WERI-Rb-1 (cell line): Measurements from ENCODE around the gene CHIA.

Experiments used
- DNase-seq: peaks from one replicate; pipeline ENCODE4 v3.0.0-alpha.2; 2020
- H3K27ac ChIP-seq: fragments of 250-450 bp; sonication (Bioruptor Pico); 2 replicates; pipeline ENCODE4 v1.5.1; 2020; ENCODE audit warnings: mild to moderate bottlenecking, moderate library complexity
- H3K27me3 ChIP-seq: fragments of 250-450 bp; sonication (Bioruptor Pico); 2 replicates; pipeline ENCODE4 v1.5.1; 2021; ENCODE audit warnings: mild to moderate bottlenecking, low read depth, moderate library complexity; ENCODE audit not compliant: insufficient read depth, severe bottlenecking
- H3K36me3 ChIP-seq: fragments of 250-450 bp; sonication (Bioruptor Pico); 2 replicates; pipeline ENCODE4 v1.5.1; 2020; ENCODE audit warnings: mild to moderate bottlenecking, moderate library complexity
- H3K4me3 ChIP-seq: 2 replicates; pipeline ENCODE4 v1.5.1; 2011; ENCODE audit warnings: low read depth, mild to moderate bottlenecking, control low read depth, low read length
- H3K9me3 ChIP-seq: fragments of 250-450 bp; sonication (Bioruptor Pico); 2 replicates; pipeline ENCODE4 v1.5.1; 2021; ENCODE audit warnings: mild to moderate bottlenecking, moderate library complexity; ENCODE audit not compliant: severe bottlenecking
- TF ChIP-seq, protein P1 (sequence below): IDR thresholded peaks from 2 replicates; pipeline ENCODE4 v1.5.1; 2011; ENCODE audit warnings: low read depth, mild to moderate bottlenecking, control low read depth, inconsistent platforms, low read length

CHIA gene

DNA sequence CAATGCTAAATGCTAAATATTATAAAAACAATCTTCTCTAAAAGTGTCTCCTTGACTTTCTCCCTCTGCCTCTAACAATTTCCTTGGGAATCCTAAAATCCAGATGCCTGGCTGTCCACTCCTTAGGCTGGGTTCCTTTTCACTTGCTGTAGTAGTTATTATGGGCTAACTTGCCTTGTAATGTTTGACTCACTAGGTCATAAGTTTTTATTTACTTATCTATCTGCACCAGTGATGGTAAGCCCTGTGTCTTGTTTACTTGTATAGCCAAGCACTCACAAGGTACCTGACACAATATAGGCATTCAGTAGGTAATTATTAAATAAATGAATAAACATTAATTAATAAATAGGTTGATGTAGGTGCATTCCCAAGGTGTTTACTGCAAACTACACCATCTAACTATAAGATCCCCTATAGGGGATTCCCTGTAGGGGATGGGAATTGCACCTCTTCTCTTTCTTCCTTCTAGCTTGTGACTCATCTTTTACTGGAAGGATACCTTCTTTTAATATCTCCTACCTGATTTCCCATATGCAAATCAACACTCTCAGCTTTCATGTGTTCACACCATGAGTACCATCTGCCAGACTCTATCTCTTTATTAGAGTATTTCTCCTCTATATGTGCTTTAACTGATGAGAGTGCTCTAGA, 14.7 kb upstream of the CHIA start:
- Histone ChIP-seq H3K27me3 (peaks cover 15% of the 10 kb centered on the region), H3K36me3 (no peaks in the 10 kb centered on the region), H3K4me3 (no peak overlapping the region), H3K27ac (no peak overlapping the region), H3K9me3 (no peaks in the 10 kb centered on the region)
- no peak for DNase-seq
- TF ChIP-seq, protein P1, sequence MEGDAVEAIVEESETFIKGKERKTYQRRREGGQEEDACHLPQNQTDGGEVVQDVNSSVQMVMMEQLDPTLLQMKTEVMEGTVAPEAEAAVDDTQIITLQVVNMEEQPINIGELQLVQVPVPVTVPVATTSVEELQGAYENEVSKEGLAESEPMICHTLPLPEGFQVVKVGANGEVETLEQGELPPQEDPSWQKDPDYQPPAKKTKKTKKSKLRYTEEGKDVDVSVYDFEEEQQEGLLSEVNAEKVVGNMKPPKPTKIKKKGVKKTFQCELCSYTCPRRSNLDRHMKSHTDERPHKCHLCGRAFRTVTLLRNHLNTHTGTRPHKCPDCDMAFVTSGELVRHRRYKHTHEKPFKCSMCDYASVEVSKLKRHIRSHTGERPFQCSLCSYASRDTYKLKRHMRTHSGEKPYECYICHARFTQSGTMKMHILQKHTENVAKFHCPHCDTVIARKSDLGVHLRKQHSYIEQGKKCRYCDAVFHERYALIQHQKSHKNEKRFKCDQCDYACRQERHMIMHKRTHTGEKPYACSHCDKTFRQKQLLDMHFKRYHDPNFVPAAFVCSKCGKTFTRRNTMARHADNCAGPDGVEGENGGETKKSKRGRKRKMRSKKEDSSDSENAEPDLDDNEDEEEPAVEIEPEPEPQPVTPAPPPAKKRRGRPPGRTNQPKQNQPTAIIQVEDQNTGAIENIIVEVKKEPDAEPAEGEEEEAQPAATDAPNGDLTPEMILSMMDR: no peak

DNA sequence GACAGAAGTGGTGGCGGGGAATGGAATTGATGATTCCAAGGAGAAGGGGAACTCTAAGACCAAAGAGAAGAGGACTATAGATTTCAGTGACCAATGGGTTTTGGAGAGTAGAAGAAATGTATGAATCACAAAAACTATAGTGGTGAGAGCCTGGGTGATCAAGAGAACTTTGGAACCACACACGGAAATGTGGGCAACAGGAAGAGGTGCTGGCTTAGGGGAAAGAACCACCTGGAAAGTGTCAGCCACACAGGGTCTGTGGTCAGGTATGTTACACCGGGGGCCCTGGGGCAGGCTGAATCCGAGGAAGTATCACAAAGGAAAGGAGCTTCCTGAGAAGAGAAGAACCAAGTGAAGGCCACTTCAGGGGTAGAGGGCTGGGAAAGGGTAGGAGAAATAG, 11.5 kb upstream of the CHIA start:
- Histone ChIP-seq H3K9me3 (no peaks in the 10 kb centered on the region), H3K4me3 (no peak overlapping the region), H3K27me3 (peaks cover 15% of the 10 kb centered on the region), H3K27ac (no peak overlapping the region), H3K36me3 (no peaks in the 10 kb centered on the region)
- TF ChIP-seq, protein P1: no peak
- no peak for DNase-seq

DNA sequence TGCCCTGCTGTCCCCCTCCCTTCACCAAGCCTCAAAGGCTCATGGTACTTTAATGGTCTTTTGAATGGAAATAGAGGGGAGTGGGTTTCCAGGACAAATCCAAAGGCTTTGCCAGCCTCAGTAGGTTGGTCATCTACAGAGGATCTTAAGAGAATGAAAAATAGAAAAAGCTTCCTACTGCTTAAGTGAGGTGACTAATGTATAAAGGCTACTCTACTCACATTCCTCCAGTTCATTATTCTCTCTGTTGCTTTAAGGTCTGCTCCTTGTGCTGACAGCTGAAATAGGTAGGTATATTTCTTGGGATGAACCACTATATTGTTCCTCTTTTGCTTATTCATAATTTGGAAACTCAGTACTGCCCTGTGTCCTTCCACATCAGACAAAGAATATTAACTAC, 10.4 kb upstream of the CHIA start:
- no peak overlapping the region for H3K27ac ChIP-seq
- TF ChIP-seq, protein P1: no peak
- DNase-seq: no peak
- peaks cover 17% of the 10 kb centered on the region for H3K27me3 ChIP-seq
- H3K9me3 ChIP-seq: no peaks in the 10 kb centered on the region
- H3K4me3 ChIP-seq: no peak overlapping the region
- no peaks in the 10 kb centered on the region for H3K36me3 ChIP-seq

DNA sequence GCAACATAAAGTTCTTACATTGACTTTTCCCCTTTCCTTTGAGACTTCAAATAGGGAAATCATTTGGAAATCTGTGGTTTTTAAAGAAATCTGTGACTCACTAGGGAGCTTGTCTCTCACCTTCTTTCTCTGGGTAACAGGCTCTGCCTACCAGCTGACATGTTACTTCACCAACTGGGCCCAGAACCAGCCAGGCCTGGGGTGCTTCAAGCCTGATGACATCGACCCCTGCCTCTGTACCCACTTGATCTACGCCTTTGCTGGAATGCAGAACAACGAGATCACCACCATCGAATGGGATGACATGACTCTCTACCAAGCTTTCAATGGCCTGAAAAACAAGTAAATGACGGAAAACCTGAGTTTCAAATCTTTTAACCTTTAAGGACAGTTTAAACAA, 9.2 kb upstream of the CHIA start:
- H3K9me3 ChIP-seq: no peaks in the 10 kb centered on the region
- H3K27ac ChIP-seq: no peak overlapping the region
- no peaks in the 10 kb centered on the region for H3K36me3 ChIP-seq
- no peak overlapping the region for H3K4me3 ChIP-seq
- no peak for DNase-seq
- peaks cover 22% of the 10 kb centered on the region for H3K27me3 ChIP-seq
- TF ChIP-seq, protein P1: no peak

DNA sequence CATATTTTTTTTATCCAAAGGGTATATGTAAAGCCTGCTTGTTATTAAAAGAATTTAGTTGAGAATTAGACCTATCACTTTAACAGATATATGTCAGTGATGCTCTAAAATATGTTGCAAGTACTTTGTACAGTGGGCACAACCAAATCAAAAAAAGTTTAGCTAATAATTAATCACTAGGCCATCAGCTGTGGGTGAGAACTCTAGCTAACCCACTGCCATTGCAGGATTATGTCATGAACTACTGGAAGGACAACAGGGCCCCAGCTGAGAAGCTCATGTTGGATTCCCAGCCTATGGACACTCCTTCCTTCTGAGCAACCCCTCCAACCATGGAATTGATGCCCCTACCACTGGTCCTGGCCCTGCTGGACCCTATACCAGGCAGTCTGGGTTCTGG, 6.8 kb upstream of the CHIA start:
- H3K27me3 ChIP-seq: peaks cover 21% of the 10 kb centered on the region
- H3K9me3 ChIP-seq: no peaks in the 10 kb centered on the region
- no peak overlapping the region for H3K27ac ChIP-seq
- TF ChIP-seq, protein P1: no peak
- no peaks in the 10 kb centered on the region for H3K36me3 ChIP-seq
- DNase-seq: no peak
- H3K4me3 ChIP-seq: no peak overlapping the region

GRCh38 chr1:111285879-111286278, 4.8 kb upstream of the CHIA start:
- TF ChIP-seq, protein P1: no peak
- H3K4me3 ChIP-seq: no peak overlapping the region
- H3K27ac ChIP-seq: no peak overlapping the region
- H3K36me3 ChIP-seq: no peaks in the 10 kb centered on the region
- peaks cover 15% of the 10 kb centered on the region for H3K27me3 ChIP-seq
- no peaks in the 10 kb centered on the region for H3K9me3 ChIP-seq
- DNase-seq: no peak
